Activated naive CD8-positive, alpha-beta T cell treated with anti-CD3 and anti-CD28 coated beads, Interleukin-2, amount 50 U/mL, for 16 hours (primary cell): ENCODE measurements around the gene FAM177A1.
"Not testable (repeated sequence)": the region's sequence is repeated elsewhere in the genome, so short reads cannot be mapped to it uniquely, and the experiment has no call there.

Experiments
- DNase-seq: peaks from one replicate; pipeline ENCODE4 v3.0.0-alpha.2; 2020; ENCODE audit warnings: low read depth, low spot score

The FAM177A1 gene

GRCh38 chr14:35061113-35061791 lies 15.2 kb downstream of the FAM177A1 start:
- DNase-seq, result not testable (repeated sequence)

DNA sequence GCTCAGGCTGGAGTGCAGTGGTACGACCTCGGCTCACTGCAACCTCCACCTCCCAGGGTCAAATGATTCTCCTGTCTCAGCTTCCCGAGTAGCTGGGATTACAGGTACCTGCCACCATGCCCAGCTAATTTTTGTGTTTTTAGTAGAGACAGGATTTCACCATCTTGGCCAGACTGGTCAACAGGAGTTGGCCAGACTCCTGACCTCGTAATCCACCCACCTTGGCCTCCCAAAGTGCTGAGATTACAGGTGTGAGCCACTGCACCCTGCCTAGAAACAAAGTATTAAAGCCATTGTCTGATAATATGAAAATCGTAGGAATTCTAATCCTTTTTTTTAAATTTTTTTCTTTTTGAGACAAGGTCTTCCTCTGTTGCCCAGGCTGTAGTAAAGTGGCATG lies 19.7 kb downstream of the FAM177A1 start:
- DNase-seq, result not testable (repeated sequence)

DNA sequence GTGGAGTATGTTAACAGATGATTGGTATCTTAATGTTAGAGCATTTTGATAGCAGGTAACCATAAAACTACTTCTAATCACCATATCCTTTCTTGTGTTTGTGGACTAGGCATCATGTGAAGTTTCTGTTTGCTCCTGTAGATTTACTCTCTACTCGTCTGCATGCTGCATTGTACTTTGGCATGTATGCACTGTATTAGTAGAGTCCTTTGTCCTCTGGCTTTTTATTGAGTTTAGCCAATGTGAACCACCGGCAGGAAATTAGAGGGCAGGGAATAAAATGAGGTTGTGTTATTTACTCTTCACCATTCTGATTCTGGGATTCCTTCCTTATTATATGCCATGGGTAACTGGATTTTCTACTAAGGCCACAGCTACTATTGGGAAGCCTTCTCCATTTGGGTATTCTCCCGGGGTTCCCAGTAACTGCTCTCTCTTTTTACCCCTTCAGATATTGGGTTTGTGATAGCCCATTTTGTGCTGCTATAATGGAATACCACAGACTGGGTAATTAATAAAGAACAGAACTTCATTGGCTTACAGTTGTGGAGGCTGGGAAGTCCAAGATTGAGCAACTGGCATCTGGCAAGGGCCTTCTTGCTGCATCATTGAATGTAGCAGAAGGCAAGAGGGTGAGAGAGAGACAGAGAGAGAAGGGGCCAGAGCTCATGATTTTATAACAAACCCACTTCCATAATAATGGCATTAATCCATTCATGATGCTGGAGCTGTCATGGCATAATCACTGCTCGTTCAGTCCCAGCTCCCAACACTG lies 22.4 kb downstream of the FAM177A1 start:
- DNase-seq, result no peak

GRCh38 chr14:35072226-35072625 lies 26.2 kb downstream of the FAM177A1 start:
- DNase-seq, result no peak

DNA sequence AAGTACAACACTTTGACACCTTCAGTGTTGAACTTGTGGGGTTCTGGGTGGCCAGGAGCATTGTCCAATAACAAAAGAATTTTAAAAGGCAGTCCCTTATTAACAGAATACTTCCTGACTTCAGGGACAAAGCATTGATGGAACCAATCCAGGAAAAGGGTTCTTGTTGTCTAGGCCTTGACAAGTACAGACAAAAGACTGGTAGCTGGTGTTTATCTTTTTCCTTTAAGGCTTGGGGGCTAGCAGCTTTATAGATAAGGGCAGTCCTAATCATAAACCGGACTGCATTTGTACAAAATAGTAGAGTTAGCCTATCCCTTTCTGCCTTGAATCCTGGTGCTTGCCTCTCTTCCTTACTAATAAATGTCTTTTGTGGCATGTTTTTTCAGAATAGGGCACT lies 27.4 kb downstream of the FAM177A1 start:
- DNase-seq, result no peak

DNA sequence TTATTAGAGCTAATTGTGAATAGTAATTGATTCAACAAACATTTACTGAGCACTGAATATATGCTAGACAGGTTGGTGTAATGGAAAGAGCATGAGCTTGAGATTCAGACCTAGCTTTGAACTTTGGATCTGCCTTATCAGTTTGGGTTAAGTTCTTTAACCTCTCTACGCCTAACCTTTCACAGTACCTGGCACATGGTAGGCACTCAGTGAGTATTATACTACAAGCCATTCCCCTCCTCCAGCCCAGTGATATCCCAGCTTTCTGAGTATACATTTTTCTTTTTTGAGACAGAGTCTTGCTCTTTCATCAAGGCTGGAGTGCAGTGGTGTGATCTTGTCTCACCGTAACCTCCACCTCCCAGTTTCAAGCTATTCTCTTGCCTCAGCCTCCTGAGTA lies 32.0 kb downstream of the FAM177A1 start:
- DNase-seq, result no peak

GRCh38 chr14:35079742-35080141 lies 33.7 kb downstream of the FAM177A1 start:
- DNase-seq, result no peak

DNA sequence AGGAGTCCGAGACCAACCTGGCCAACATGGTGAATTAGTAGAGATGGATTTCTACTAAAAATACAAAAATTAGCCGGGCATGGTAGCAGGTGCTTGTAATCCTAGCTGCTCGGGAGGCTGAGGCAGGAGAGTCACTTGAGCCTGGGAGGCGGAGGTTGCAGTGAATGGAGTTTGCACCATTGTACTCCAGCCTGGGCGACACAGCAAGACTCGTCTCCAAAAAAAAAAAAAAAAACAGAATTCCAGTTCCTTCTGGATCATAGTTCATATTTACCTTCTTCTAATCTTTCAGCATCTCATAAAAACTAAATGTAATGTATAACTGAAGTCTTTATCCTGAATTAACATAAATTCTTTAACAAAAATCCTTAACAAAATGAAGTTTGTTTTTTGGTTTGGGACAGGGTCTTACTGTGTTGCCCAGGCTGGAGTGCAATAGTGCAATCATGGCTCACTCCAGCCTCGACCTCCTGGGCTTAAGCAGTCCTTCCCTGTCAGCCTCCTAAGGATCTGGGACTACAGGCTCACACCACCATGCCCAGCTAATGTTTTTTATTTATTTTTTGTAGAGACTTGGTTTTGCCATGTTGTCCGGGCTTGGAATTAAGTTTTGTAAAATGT lies 37.6 kb downstream of the FAM177A1 start:
- no peak for DNase-seq

DNA sequence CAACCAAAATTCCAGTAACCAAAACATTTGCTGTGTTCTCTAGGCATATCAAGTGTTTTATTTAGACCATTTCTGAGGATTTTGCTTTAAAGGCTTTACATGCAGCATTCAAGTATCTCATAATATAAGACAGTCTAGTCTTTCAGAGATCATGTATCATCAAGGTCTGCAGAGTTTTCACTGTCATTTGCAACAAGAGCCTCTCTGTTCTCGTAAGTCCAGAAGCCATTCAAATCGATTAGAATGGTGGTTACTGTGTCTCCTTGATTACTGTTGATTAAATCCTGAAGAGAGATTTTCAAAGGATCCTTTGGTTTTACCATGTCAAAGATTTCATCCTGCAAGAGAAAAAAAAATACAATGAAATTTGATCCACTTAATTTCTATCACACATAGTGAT lies 39.4 kb downstream of the FAM177A1 start:
- DNase-seq, result no peak

GRCh38 chr14:35088514-35088913 lies 42.4 kb downstream of the FAM177A1 start:
- DNase-seq, result no peak

- DNase-seq, result not testable (repeated sequence)
Measured at GRCh38 chr14:35094645-35095044, 48.6 kb downstream of the FAM177A1 start.

DNA sequence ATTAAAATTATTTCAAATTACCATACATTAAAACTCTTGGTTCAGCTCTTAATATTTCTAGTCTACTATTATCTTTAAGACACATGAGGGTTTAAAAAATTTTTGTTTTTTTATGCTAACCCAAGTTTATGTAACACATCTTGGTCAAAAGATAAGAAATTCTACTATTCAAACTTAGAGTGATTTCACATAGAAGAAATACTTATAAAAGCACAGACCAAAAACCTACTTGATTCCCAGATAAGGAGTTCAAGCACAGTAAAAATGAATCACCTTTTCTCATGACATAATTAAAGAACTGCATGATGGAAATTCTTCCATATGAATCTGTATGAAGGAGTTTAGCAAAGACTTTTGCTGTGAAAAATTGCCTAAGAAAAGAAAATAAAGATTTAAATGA lies 61.8 kb downstream of the FAM177A1 start:
- DNase-seq, result no peak

DNA sequence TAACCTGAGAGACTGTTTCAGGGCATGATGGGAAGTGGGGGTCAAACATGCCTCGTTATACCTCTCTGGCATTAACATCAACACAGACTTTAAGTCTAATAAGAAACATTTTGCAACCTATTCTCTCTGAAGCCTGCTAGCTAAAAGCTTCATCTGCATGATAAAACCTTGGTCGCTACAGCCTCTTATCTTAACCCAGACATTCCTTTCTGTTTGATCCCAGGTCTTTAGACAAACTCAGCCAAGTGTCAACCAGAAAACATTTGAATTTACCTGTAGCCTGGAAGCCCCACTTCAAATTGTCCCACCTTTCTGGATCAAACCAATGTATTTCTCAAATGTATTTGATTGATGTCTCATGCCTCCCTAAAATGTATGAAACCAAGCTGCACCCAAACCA lies 66.6 kb downstream of the FAM177A1 start:
- no peak for DNase-seq

GRCh38 chr14:35113308-35113950 lies 67.4 kb downstream of the FAM177A1 start:
- no peak for DNase-seq

DNA sequence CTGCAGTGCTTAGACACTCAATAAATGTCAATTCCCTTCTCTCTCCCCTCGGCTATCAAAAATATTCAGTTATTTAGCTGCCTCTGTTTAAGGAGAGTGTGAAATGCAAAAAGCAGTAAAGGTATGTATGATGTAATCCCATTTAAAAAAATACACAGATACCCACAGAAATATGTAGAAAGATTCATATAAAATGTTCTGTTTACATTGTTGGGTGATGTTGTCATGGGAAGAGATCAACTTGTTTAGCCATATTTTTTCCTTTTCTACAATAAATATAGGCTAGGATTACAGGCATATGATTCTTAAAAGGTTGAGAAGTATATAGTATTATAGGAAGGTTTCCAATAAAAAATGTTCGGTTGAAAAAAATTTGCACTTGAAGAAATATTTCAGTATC lies 68.0 kb downstream of the FAM177A1 start:
- no peak for DNase-seq

DNA sequence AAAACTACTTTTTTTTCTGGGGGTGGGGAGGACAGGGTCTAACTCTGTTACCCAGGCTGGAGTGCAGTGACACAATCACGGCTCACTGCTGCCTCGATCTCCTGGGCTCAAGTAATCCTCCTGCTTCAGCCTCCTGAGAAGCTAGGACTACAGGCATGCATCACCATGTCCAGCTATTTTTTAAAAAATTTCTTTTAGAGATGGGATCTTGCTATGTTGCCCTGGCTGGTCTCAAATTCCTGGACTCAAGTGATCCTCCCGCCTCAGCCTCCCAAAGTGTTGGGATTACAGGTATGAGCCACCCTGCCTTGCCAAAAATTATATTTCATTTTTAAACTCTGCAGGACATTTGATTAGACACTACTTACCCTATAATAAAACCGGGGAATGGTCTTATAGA lies 70.2 kb downstream of the FAM177A1 start:
- DNase-seq, result no peak

GRCh38 chr14:35117112-35117511 lies 71.0 kb downstream of the FAM177A1 start:
- DNase-seq, result no peak

DNA sequence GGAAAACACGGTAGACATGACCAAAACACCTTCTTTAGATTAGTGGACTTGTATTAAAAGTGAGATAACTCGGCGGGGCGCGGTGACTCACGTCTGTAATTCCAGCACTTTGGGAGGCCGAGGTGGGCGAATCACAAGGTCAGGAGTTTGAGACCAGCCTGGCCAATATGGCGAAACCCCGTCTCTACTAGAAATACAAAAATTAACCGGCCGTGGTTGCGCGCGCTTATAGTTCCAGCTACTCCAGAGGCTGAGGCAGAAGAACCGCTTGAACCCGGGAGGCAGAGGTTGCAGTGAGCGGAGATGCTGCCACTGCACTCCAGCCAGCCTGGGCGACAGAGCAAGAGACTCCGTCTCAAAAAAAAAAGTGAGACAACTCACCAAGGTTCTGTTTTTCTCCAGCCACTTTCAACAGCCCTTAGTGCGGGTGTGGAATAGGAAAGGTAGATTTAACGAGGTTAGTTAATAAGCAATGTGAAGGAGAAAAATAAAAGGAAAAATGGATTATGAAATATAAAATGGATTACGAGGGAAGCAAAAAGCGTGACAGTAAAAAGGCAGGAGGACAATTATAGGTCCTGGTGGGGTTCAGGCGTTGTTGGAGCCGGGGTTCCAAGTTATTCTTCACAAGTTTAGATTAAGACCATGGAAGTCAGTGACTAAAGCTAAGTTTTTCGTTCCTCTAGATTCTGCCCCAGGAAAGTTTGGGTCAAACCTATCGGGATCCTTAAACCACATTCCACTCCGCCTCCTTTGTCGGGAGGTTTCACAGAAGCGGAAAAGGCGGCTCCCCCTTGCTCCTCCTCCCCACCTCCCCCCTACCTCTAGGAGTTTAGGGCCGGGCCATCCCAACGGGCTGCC lies 75.2 kb downstream of the FAM177A1 start:
- DNase-seq, result no peak

- DNase-seq, result peak; percentile 77
Measured at GRCh38 chr14:35121887-35122695, 76.0 kb downstream of the FAM177A1 start, which contains the start of the genes PPP2R3C and PRORP. PPP2R3C (minus strand) TSS chr14:35121990; CDS start chr14:35121959, 31 bp downstream. PRORP (plus strand) TSS chr14:35122552; CDS start chr14:35123246, 694 bp downstream.

- no peak for DNase-seq
Measured at GRCh38 chr14:35122696-35123387, 76.8 kb downstream of the FAM177A1 start.
